H1 (cell line): ENCODE results near the gene EFHC1. TPM values are rescaled to one million over a fixed set of nuclear protein-coding genes. Genes with fewer than 3 reads are reported as not detected.

Experiments
- CTCF ChIA-PET: fragments of 300-600 bp; sonication (Branson Sonifier 250); formaldehyde crosslinking; loops from one replicate; lab custom pipeline; 2021; ENCODE audit not compliant: partially characterized antibody; lab: Charles Lee
- POLR2A ChIA-PET: fragments of 300-600 bp; sonication (Branson Sonifier 250); formaldehyde crosslinking; loops from one replicate; lab custom pipeline; 2021; ENCODE audit warnings: inconsistent platforms; ENCODE audit not compliant: partially characterized antibody; lab: Charles Lee
- DNase-seq, 2 experiments: peaks; one replicate each; pipeline versions ENCODE4 v3.0.0 to v3.0.0-alpha.2; 2010 to 2022; ENCODE audit warnings: low spot score in 2 of 2, low read depth in 1 of 2, mixed read lengths in 1 of 2
- FAIRE-seq: peaks from 2 replicates; lab custom pipeline; 2011; peaks lifted over from hg19 to GRCh38; lab: Jason Lieb, UNC
- H2AFZ ChIP-seq: 2 replicates; pipeline ENCODE4 v1.8.1; 2012; ENCODE audit warnings: low read length, inconsistent platforms
- H2AK5ac ChIP-seq: 2 replicates; pipeline ENCODE4 v1.6.1; 2013; ENCODE audit warnings: low read depth, low read length
- H2BK120ac ChIP-seq: replicated peaks from 2 replicates; pipeline ENCODE3; 2013; ENCODE audit warnings: low read depth, low read length, inconsistent platforms
- H2BK12ac ChIP-seq: 2 replicates; pipeline ENCODE4 v1.6.1; 2013; ENCODE audit warnings: low read depth, low read length
- H2BK15ac ChIP-seq: 2 replicates; pipeline ENCODE4 v1.6.1; 2013; ENCODE audit warnings: low read length
- H2BK20ac ChIP-seq: 2 replicates; pipeline ENCODE4 v1.6.1; 2013; ENCODE audit warnings: low read length
- H2BK5ac ChIP-seq: 2 replicates; pipeline ENCODE4 v1.6.1; 2013; ENCODE audit warnings: low read depth, low read length
- H3K14ac ChIP-seq: 2 replicates; pipeline ENCODE4 v1.6.1; 2013; ENCODE audit warnings: inconsistent platforms; ENCODE audit not compliant: insufficient read length
- H3K18ac ChIP-seq: 2 replicates; pipeline ENCODE4 v1.6.1; 2013; ENCODE audit warnings: low read length; ENCODE audit errors: extremely low read depth
- H3K23ac ChIP-seq: 2 replicates; pipeline ENCODE4 v1.6.1; 2013; ENCODE audit warnings: inconsistent platforms; ENCODE audit not compliant: insufficient read length
- H3K23me2 ChIP-seq: 2 replicates; pipeline ENCODE4 v1.6.1; 2013; ENCODE audit warnings: low read depth, low read length
- H3K27ac ChIP-seq: 2 replicates; pipeline ENCODE4 v1.6.1; 2011; ENCODE audit warnings: low read depth, low read length, inconsistent platforms
- H3K27me3 ChIP-seq, 4 experiments: replicated peaks in 1 of 4; 1 replicate in 1 of 4; 2 replicates in 3 of 4; pipeline versions ENCODE4 v1.6.1 to v1.8.1; 2011 to 2013; ENCODE audit warnings: low read length in 3 of 4, mild to moderate bottlenecking in 3 of 4, inconsistent platforms in 2 of 4, mixed read lengths in 2 of 4, moderate library complexity in 1 of 4; ENCODE audit not compliant: control insufficient read depth in 3 of 4, insufficient read depth in 3 of 4; ENCODE audit errors: extremely low read depth in 1 of 4
- H3K36me3 ChIP-seq, 4 experiments: 2 replicates each; pipeline versions ENCODE4 v1.6.1 to v1.8.1; 2011 to 2013; ENCODE audit warnings: mild to moderate bottlenecking in 4 of 4, low read length in 3 of 4, moderate library complexity in 2 of 4, control low read depth in 1 of 4, inconsistent platforms in 1 of 4; ENCODE audit not compliant: insufficient read depth in 4 of 4, control insufficient read depth in 2 of 4
- H3K4ac ChIP-seq: replicated peaks from 2 replicates; pipeline ENCODE3; 2013; ENCODE audit warnings: low read length, low read depth, mixed read lengths, inconsistent platforms; ENCODE audit not compliant: insufficient read length
- H3K4me1 ChIP-seq, 4 experiments: replicated peaks in 1 of 4; 1 replicate in 1 of 4; 2 replicates in 3 of 4; pipeline versions ENCODE4 v1.6.1 to v1.8.1; 2011 to 2013; ENCODE audit warnings: low read length in 3 of 4, inconsistent platforms in 2 of 4, mixed read lengths in 1 of 4; ENCODE audit not compliant: insufficient read depth in 4 of 4, control insufficient read depth in 3 of 4
- H3K4me2 ChIP-seq, 2 experiments: 2 replicates each; pipeline versions ENCODE4 v1.6.1 to v1.8.1; 2011 to 2013; ENCODE audit warnings: low read depth in 2 of 2, low read length in 2 of 2, control low read depth in 1 of 2, inconsistent platforms in 1 of 2, mild to moderate bottlenecking in 1 of 2; ENCODE audit not compliant: insufficient read depth in 1 of 2
- H3K4me3 ChIP-seq, 4 experiments: fragments of 200-600, 300-600 bp in 1 of 4; sonication (generic), shearing (Covaris generic), sonication (Bioruptor Twin) in 1 of 4; 2 replicates each; pipeline versions ENCODE4 v1.5.1 to v1.8.1; 2011 to 2016; ENCODE audit warnings: low read length in 4 of 4, low read depth in 3 of 4, control low read depth in 2 of 4, inconsistent platforms in 2 of 4, mild to moderate bottlenecking in 2 of 4, mixed read lengths in 1 of 4, moderate library complexity in 1 of 4; ENCODE audit not compliant: insufficient read depth in 2 of 4; ENCODE audit errors: extremely low read depth in 1 of 4
- H3K56ac ChIP-seq: replicated peaks from 2 replicates; pipeline ENCODE3; 2013; ENCODE audit warnings: low read depth, mild to moderate bottlenecking, mixed read lengths, low read length, inconsistent platforms; ENCODE audit not compliant: insufficient read length
- H3K79me1 ChIP-seq: 2 replicates; pipeline ENCODE4 v1.6.1; 2013; ENCODE audit warnings: low read depth, low read length, control low read depth
- H3K79me2 ChIP-seq, 2 experiments: 2 replicates each; pipeline versions ENCODE4 v1.6.1 to v1.8.1; 2012 to 2013; ENCODE audit warnings: low read length in 2 of 2, mild to moderate bottlenecking in 2 of 2, inconsistent platforms in 1 of 2; ENCODE audit not compliant: insufficient read depth in 2 of 2, control insufficient read depth in 1 of 2
- H3K9ac ChIP-seq, 4 experiments: replicated peaks in 1 of 4; 1 replicate in 1 of 4; 2 replicates in 3 of 4; pipeline versions ENCODE4 v1.6.1 to v1.8.1; 2011 to 2013; ENCODE audit warnings: low read depth in 3 of 4, low read length in 3 of 4, control low read depth in 2 of 4, mild to moderate bottlenecking in 2 of 4, moderate library complexity in 2 of 4, inconsistent platforms in 1 of 4; ENCODE audit errors: extremely low read depth in 1 of 4
- H3K9me3 ChIP-seq, 2 experiments: 2 replicates each; pipeline versions ENCODE4 v1.6.1 to v1.8.1; 2012 to 2013; ENCODE audit warnings: mild to moderate bottlenecking in 2 of 2, moderate library complexity in 2 of 2, control low read depth in 1 of 2, inconsistent platforms in 1 of 2, low read depth in 1 of 2, low read length in 1 of 2, mixed read lengths in 1 of 2; ENCODE audit not compliant: insufficient read depth in 2 of 2
- H4K20me1 ChIP-seq, 2 experiments: replicated peaks in 1 of 2; 2 replicates each; pipeline versions ENCODE3 to v1.8.1; 2011 to 2013; ENCODE audit warnings: inconsistent platforms in 2 of 2, low read length in 2 of 2, mild to moderate bottlenecking in 1 of 2; ENCODE audit not compliant: insufficient read depth in 2 of 2, control insufficient read depth in 1 of 2
- H4K5ac ChIP-seq: 2 replicates; pipeline ENCODE4 v1.6.1; 2013; ENCODE audit warnings: low read length, low read depth, mixed read lengths, inconsistent platforms; ENCODE audit not compliant: insufficient read length
- H4K8ac ChIP-seq: 2 replicates; pipeline ENCODE4 v1.8.0; 2013; ENCODE audit warnings: mild to moderate bottlenecking, moderate library complexity, low read length, inconsistent platforms; ENCODE audit not compliant: insufficient read depth; ENCODE audit errors: extremely low read depth
- H4K91ac ChIP-seq: replicated peaks from 2 replicates; pipeline ENCODE3; 2013; ENCODE audit warnings: low read length, mixed read lengths, inconsistent platforms; ENCODE audit not compliant: insufficient read length
- BCL11A ChIP-seq, 2 experiments: IDR thresholded peaks; one replicate each; pipeline ENCODE4 v1.6.1; 2011; ENCODE audit warnings: low read depth in 2 of 2, low read length in 2 of 2, mild to moderate bottlenecking in 2 of 2
- CBX8 ChIP-seq: fragments of 300-800, 300-1000 bp; sonication (generic); IDR thresholded peaks from 2 replicates; pipeline ENCODE4 v1.7.1; 2016; ENCODE audit warnings: low read depth, low read length, borderline replicate concordance
- EP300 ChIP-seq, 2 experiments: IDR thresholded peaks; 1 replicate in 1 of 2; 2 replicates in 1 of 2; pipeline ENCODE4 v1.6.1; 2011 to 2012; ENCODE audit warnings: low read depth in 2 of 2, low read length in 2 of 2, mild to moderate bottlenecking in 2 of 2, borderline replicate concordance in 1 of 2, inconsistent platforms in 1 of 2, moderate library complexity in 1 of 2
- EZH2 ChIP-seq: fragments of 200-600 bp; sonication (generic); IDR thresholded peaks from 2 replicates; pipeline ENCODE4 v1.7.1; 2012; ENCODE audit warnings: low read depth, mild to moderate bottlenecking, moderate library complexity, low read length, inconsistent platforms; ENCODE audit not compliant: severe bottlenecking
- HDAC2 ChIP-seq, 2 experiments: fragments of 300-600 bp in 1 of 2; sonication (generic) in 1 of 2; IDR thresholded peaks; 2 replicates each; pipeline ENCODE4 v1.6.1; 2011 to 2012; ENCODE audit warnings: low read depth in 2 of 2, low read length in 2 of 2, mild to moderate bottlenecking in 2 of 2, moderate library complexity in 2 of 2, borderline replicate concordance in 1 of 2, inconsistent platforms in 1 of 2
- JUND ChIP-seq: IDR thresholded peaks from 2 replicates; pipeline ENCODE4 v1.6.1; 2011; ENCODE audit warnings: mild to moderate bottlenecking, improper control_type of control experiment, low read length
- KDM1A ChIP-seq: fragments of 200-600, 300-600 bp; sonication (generic); IDR thresholded peaks from 2 replicates; pipeline ENCODE4 v1.7.1; 2016; ENCODE audit warnings: mild to moderate bottlenecking, low read length, borderline replicate concordance
- KDM4A ChIP-seq: IDR thresholded peaks from one replicate; pipeline ENCODE4 v1.7.1; 2012; ENCODE audit warnings: low read depth, mild to moderate bottlenecking, moderate library complexity, low read length, inconsistent platforms; ENCODE audit not compliant: severe bottlenecking
- NANOG ChIP-seq: IDR thresholded peaks from 2 replicates; pipeline ENCODE4 v1.6.1; 2011; ENCODE audit warnings: low read length, low read depth, mild to moderate bottlenecking, inconsistent platforms; ENCODE audit not compliant: insufficient read depth, poor library complexity, severe bottlenecking
- POLR2A ChIP-seq, 2 experiments: IDR thresholded peaks; 1 replicate in 1 of 2; 2 replicates in 1 of 2; pipeline ENCODE4 v1.6.1; 2011; ENCODE audit warnings: low read depth in 2 of 2, low read length in 2 of 2, mild to moderate bottlenecking in 2 of 2; ENCODE audit errors: control extremely low read depth in 1 of 2
- SP1 ChIP-seq: IDR thresholded peaks from 2 replicates; pipeline ENCODE4 v1.6.1; 2011; ENCODE audit warnings: low read depth, low read length
- ZNF274 ChIP-seq: IDR thresholded peaks from 2 replicates; pipeline ENCODE4 v1.7.0; 2012; ENCODE audit warnings: low read length, borderline replicate concordance; ENCODE audit errors: extremely low read depth
- WGBS, 2 experiments: shearing (Covaris generic) in 1 of 2; methylation state at CpG; one replicate each; pipeline versions ENCODE4 v1.1.6 to v1.1.7; 2013 to 2015; ENCODE audit warnings: low lambda C conversion rate in 2 of 2, mixed read lengths in 2 of 2, inconsistent platforms in 1 of 2, low coverage in 1 of 2, missing lambda C conversion rate in 1 of 2; ENCODE audit not compliant: insufficient replicate concordance in 2 of 2, insufficient coverage in 1 of 2, insufficient read length in 1 of 2; ENCODE audit errors: extremely low coverage in 1 of 2, missing lambda C conversion rate in 1 of 2; 5-methylcytosine and 5-hydroxymethylcytosine counted together
- polyA plus RNA-seq, 7 experiments: library from polyadenylated mRNA; depleted of rRNA in 3 of 7; stranded (reverse) in 5 of 7; unstranded in 2 of 7; fragments of >200 nt in 5 of 7; fragments of 200-250 nt in 2 of 7; gene quantifications; 1 replicate in 5 of 7; 2 replicates in 1 of 7; 4 replicates in 1 of 7; pipeline versions ENCODE4 v1.2.1 to v1.2.3, GENCODE V29; 2011 to 2013; ENCODE audit warnings: missing spikeins in 2 of 7, mixed read lengths in 2 of 7
- total RNA-seq: library from RNA; stranded (reverse); fragmentation: NEBNext Ultra II Directional; extraction: Animal tissue kit (Norgen Biotek cat#: 25700); gene quantifications from 2 replicates; pipeline ENCODE4 v1.2.1, GENCODE V29; 2021
- TF ChIP-seq, protein P1 (sequence below): IDR thresholded peaks from 2 replicates; pipeline ENCODE4 v1.6.1; 2011; ENCODE audit warnings: low read depth, mild to moderate bottlenecking, low read length; ENCODE audit not compliant: insufficient read depth

Gene EFHC1
- total and polyA plus RNA-seq, 2 of the 8 experiments (the other 6 are each of a cell fraction or from before 2014, with no cell fraction given) = 10.5 to 16.4 TPM

DNA sequence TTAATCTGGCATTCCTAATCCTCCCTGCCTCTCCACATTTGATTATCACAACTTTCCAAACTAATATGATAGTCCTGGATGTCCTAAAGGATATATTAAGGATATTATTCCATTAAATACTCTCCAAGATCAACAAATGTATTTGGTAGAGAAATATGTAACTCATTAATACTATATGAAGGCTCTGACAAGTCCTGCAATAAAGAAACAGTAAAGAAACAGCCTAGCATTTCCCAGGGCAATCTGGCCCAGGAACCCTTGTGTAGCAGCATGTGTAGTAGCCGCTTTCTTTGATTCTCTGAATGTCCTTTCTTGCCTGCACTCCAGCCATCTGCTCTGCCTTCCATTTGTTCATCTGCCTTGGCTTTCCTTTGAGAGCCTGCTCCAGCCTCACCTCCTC, 133.0 kb downstream of the EFHC1 start:
- peaks cover 0 to 49% of the 10 kb centered on the region in 2 experiments; a peak in 3 of 4 replicates for H3K79me2 ChIP-seq
- no peak overlapping the region for H3K23ac ChIP-seq
- no peak overlapping the region for H2AFZ ChIP-seq
- peaks cover 0 to 1% of the 10 kb centered on the region in 2 experiments for H4K20me1 ChIP-seq
- no peaks in the 10 kb centered on the region; the same call in 1 of the 2 replicates for H3K23me2 ChIP-seq
- FAIRE-seq (no peak), DNase-seq (no peak)
- H2BK5ac ChIP-seq = no peak overlapping the region
- no peak overlapping the region for H2BK12ac ChIP-seq
- H3K36me3 ChIP-seq = no peaks in the 10 kb centered on the region
- no peak overlapping the region for H3K4ac ChIP-seq
- no peak overlapping the region for H3K56ac ChIP-seq
- H3K27me3 ChIP-seq = no peaks in the 10 kb centered on the region
- no peak overlapping the region for H3K18ac ChIP-seq
- no peak overlapping the region for H4K8ac ChIP-seq
- H2BK15ac ChIP-seq = no peak overlapping the region
- H3K4me3 ChIP-seq = no peak overlapping the region
- H2AK5ac ChIP-seq = no peak overlapping the region
- no peak overlapping the region for H3K14ac ChIP-seq
- no peak overlapping the region for H4K91ac ChIP-seq
- H2BK20ac ChIP-seq = no peak overlapping the region
- no peak overlapping the region for H3K27ac ChIP-seq
- H4K5ac ChIP-seq = no peak overlapping the region
- ChIA-PET POLR2A (interaction anchor here (1.2 to 2.0 kb wide), 4 partner anchors 11 to 37 kb away, joined by 4 to 7 read pairs (median 4); partner anchors contain the start of gene TRAM2), CTCF (interaction anchor here (0.7 to 4.2 kb wide), 7 partner anchors 8 to 43 kb away, joined by 3 to 49 read pairs (median 8); partner anchors contain the start of gene TRAM2)
- H3K9ac ChIP-seq = no peak overlapping the region
- WGBS, 2 experiments = 89% methylated on average over 1 of the region's 1 CpG; no CpG with 5 or more reads in 1 of the 2 experiments
- H2BK120ac ChIP-seq = no peak overlapping the region
- H3K79me1 ChIP-seq = peaks cover 8% of the 10 kb centered on the region
- H3K4me2 ChIP-seq = no peak overlapping the region; a peak in 1 of 4 replicates
- no peaks in the 10 kb centered on the region for H3K9me3 ChIP-seq
- H3K4me1 ChIP-seq = peaks cover 13 to 25% (median 21%) of the 10 kb centered on the region in 4 experiments
- TF ChIP-seq ZNF274 (no peak), KDM4A (no peak), KDM1A (no peak), BCL11A (IDR thresholded peaks at IDR 0.05; ENCODE audit: low read depth in 2 of 2, low read length in 2 of 2) (no peak), NANOG (no peak), SP1 (no peak), CBX8 (no peak), EP300 (IDR thresholded peaks at IDR 0.05; ENCODE audit: borderline replicate concordance in 1 of 2, low read depth in 2 of 2, low read length in 2 of 2) (no peak), JUND (no peak), EZH2 (no peak), HDAC2 (IDR thresholded peaks at IDR 0.05; ENCODE audit: borderline replicate concordance in 1 of 2, low read depth in 2 of 2, low read length in 2 of 2) (no peak), POLR2A (IDR thresholded peaks at IDR 0.05; ENCODE audit: control extremely low read depth in 1 of 2, low read depth in 2 of 2, low read length in 2 of 2) (no peak)
- TF ChIP-seq, protein P1, sequence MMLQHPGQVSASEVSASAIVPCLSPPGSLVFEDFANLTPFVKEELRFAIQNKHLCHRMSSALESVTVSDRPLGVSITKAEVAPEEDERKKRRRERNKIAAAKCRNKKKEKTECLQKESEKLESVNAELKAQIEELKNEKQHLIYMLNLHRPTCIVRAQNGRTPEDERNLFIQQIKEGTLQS = no peak
